ENCODE data around the gene TOLLIP.

Gene TOLLIP

DNA sequence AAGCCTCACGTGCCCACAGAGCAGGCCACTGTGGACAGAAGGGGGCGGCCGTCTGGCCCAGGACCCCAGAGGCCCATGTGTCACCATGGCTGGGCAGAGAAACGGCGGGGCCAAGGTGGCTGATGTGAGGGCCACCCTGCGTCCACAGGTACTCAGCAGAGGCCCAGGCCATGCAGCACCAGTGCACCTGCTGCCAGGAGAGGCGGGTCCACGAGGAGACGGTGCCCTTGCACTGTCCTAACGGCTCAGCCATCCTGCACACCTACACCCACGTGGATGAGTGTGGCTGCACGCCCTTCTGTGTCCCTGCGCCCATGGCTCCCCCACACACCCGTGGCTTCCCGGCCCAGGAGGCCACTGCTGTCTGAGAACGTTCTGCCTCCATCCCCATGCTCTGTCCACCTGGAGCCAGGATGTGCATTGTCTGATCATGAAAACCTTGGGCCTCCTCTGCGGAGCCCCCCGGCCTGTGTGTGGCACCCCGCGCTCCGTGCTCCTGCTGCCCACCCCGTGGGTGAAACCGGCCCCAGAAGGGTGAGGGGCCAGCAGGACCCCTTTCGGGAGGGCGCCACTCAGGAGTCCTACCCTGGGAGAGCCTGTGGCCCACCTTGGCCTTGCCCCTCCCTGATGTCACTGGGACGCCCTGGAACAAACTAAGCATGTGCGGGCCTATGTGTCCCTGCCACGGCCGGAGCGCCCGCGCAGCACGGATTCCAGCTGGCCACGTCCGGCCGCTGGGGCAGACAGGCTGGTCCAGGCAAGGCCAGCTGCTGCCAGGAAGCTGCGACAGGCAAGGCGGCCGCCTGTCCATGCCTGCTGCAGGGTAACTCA is 48.0 kb downstream of the TOLLIP start:
- DNase-seq (ENCODE audit: insufficient read length): no peak
- FAIRE-seq: no peak
- no peak for TF ChIP-seq POLR2A (IDR thresholded peaks at IDR 0.05; ENCODE audit: low read depth, low read length)
- TF ChIP-seq TAF1 (IDR thresholded peaks at IDR 0.05; ENCODE audit: borderline replicate concordance, low read depth, low read length): no peak
- no peak for TF ChIP-seq POLR2AphosphoS5 (IDR thresholded peaks at IDR 0.05; ENCODE audit: low read depth, low read length)

DNA sequence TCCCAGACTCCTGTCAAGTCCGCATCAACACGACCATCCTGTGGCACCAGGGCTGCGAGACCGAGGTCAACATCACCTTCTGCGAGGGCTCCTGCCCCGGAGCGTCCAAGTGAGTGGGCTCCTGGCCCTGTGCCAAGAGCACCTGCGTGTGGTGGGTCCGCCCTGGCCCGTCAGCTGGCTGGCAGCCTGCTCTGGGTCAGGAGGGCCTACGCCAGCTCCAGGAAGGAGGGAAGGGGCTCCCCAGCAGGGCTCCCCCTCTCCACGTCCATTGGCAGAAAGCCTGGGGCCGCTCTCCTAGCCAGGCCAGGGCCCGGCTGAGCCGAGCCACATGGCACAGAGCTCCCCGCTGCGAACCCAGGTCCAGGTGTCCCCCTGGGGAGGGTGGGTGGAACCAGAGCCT is 48.8 kb downstream of the TOLLIP start:
- DNase-seq (ENCODE audit: insufficient read length) (no peak), FAIRE-seq (no peak)
- TF ChIP-seq POLR2AphosphoS5 (IDR thresholded peaks at IDR 0.05; ENCODE audit: low read depth, low read length) (no peak), POLR2A (IDR thresholded peaks at IDR 0.05; ENCODE audit: low read depth, low read length) (no peak), TAF1 (IDR thresholded peaks at IDR 0.05; ENCODE audit: borderline replicate concordance, low read depth, low read length) (no peak)

- no peak for DNase-seq (ENCODE audit: insufficient read length)
- FAIRE-seq: no peak
- TF ChIP-seq POLR2AphosphoS5 (IDR thresholded peaks at IDR 0.05; ENCODE audit: low read depth, low read length): no peak
- no peak for TF ChIP-seq TAF1 (IDR thresholded peaks at IDR 0.05; ENCODE audit: borderline replicate concordance, low read depth, low read length)
- no peak for TF ChIP-seq POLR2A (IDR thresholded peaks at IDR 0.05; ENCODE audit: low read depth, low read length)
Measured at GRCh38 chr11:1260023-1260501, 49.4 kb downstream of the TOLLIP start.

DNA sequence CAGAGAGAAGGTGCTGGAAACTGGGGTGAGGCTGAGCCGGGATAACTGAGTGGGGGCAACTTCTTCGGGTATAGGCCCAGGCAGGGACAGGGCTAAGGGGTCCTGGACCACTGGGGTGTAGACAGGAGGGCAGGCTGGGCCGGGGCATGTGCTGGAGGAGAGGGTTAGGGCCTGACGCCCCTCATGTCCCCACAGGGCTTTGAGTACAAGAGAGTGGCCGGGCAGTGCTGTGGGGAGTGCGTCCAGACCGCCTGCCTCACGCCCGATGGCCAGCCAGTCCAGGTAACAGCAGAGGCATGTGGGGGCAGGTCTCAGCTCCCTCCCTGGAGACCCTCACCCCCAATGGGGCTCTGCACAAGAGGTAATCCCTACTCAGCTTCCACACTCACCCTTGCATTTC is 49.9 kb downstream of the TOLLIP start:
- DNase-seq (ENCODE audit: insufficient read length) (no peak), FAIRE-seq (no peak)
- TF ChIP-seq POLR2AphosphoS5 (IDR thresholded peaks at IDR 0.05; ENCODE audit: low read depth, low read length): no peak
- no peak for TF ChIP-seq POLR2A (IDR thresholded peaks at IDR 0.05; ENCODE audit: low read depth, low read length)
- no peak for TF ChIP-seq TAF1 (IDR thresholded peaks at IDR 0.05; ENCODE audit: borderline replicate concordance, low read depth, low read length)

- no peak for FAIRE-seq
- no peak for DNase-seq (ENCODE audit: insufficient read length)
- TF ChIP-seq POLR2AphosphoS5 (IDR thresholded peaks at IDR 0.05; ENCODE audit: low read depth, low read length) (no peak), TAF1 (IDR thresholded peaks at IDR 0.05; ENCODE audit: borderline replicate concordance, low read depth, low read length) (no peak), POLR2A (IDR thresholded peaks at IDR 0.05; ENCODE audit: low read depth, low read length) (no peak)
Measured at GRCh38 chr11:1259076-1259461, 50.4 kb downstream of the TOLLIP start.

- no peak for TF ChIP-seq POLR2AphosphoS5 (IDR thresholded peaks at IDR 0.05; ENCODE audit: low read depth, low read length)
- TF ChIP-seq TAF1 (IDR thresholded peaks at IDR 0.05; ENCODE audit: borderline replicate concordance, low read depth, low read length): no peak
- TF ChIP-seq POLR2A (IDR thresholded peaks at IDR 0.05; ENCODE audit: low read depth, low read length): no peak
- FAIRE-seq (no peak), DNase-seq (ENCODE audit: insufficient read length) (no peak)
Measured at GRCh38 chr11:1258401-1259075, 50.9 kb downstream of the TOLLIP start.

DNA sequence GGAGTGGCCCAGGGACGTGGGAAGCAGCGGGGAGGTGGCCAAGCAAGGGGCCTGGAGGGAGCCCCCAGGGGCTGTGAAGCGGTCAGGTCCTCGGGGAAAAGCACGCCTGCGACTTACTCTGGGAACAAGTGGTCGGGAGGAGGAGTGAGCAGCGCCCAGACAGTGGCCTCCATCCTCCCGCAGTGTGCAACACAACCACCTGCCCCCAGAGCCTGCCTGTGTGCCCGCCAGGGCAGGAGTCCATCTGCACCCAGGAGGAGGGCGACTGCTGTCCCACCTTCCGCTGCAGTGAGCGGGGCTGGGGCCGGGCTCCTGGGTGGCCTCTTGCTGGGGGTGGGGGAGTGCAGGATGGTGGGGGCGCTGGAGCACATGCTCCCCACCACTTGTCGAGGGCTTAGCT is 51.5 kb downstream of the TOLLIP start:
- TF ChIP-seq POLR2A (IDR thresholded peaks at IDR 0.05; ENCODE audit: low read depth, low read length) (no peak), POLR2AphosphoS5 (IDR thresholded peaks at IDR 0.05; ENCODE audit: low read depth, low read length) (no peak), TAF1 (IDR thresholded peaks at IDR 0.05; ENCODE audit: borderline replicate concordance, low read depth, low read length) (no peak)
- FAIRE-seq: no peak
- DNase-seq (ENCODE audit: insufficient read length): no peak

DNA sequence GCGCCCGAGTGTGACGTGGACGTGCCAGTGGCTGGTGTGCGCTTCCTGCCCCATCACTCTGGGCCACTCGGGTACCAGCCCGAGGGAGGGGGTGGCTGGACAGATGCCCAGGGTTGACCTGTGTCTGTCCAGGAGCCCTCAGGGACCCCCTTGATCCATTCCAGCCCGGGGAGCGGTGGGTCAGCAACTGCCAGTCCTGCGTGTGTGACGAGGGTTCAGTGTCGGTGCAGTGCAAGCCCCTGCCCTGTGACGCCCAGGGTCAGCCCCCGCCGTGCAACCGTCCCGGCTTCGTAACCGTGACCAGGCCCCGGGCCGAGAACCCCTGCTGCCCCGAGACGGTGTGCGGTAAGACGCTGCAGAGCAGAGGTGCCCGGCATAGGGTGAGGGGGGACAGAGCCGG is 52.1 kb downstream of the TOLLIP start:
- DNase-seq (ENCODE audit: insufficient read length) (no peak), FAIRE-seq (no peak)
- TF ChIP-seq POLR2AphosphoS5 (IDR thresholded peaks at IDR 0.05; ENCODE audit: low read depth, low read length): no peak
- TF ChIP-seq POLR2A (IDR thresholded peaks at IDR 0.05; ENCODE audit: low read depth, low read length): no peak
- no peak for TF ChIP-seq TAF1 (IDR thresholded peaks at IDR 0.05; ENCODE audit: borderline replicate concordance, low read depth, low read length)

- no peak for FAIRE-seq
- no peak for TF ChIP-seq POLR2AphosphoS5 (IDR thresholded peaks at IDR 0.05; ENCODE audit: low read depth, low read length)
- TF ChIP-seq POLR2A (IDR thresholded peaks at IDR 0.05; ENCODE audit: low read depth, low read length): no peak
- TF ChIP-seq TAF1 (IDR thresholded peaks at IDR 0.05; ENCODE audit: borderline replicate concordance, low read depth, low read length): no peak
- no peak for DNase-seq (ENCODE audit: insufficient read length)
Measured at GRCh38 chr11:1256257-1257045, 53.0 kb downstream of the TOLLIP start.

GRCh38 chr11:1255151-1255550 is 54.3 kb downstream of the TOLLIP start:
- DNase-seq (ENCODE audit: insufficient read length) (no peak), FAIRE-seq (no peak)
- no peak for TF ChIP-seq POLR2A (IDR thresholded peaks at IDR 0.05; ENCODE audit: low read depth, low read length)

DNA sequence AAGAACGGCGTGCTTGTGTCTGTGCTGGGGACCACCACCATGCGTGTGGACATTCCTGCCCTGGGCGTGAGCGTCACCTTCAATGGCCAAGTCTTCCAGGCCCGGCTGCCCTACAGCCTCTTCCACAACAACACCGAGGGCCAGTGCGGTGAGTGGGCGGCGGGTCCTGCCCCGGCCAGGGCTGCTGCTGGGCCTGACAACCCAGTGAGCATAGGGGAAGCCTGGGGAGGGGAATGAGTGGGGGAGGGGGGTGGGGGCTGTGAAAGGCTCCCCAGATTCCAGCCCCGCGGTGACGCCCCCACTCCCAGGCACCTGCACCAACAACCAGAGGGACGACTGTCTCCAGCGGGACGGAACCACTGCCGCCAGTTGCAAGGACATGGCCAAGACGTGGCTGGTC is 54.7 kb downstream of the TOLLIP start:
- DNase-seq (ENCODE audit: insufficient read length) (no peak), FAIRE-seq (no peak)
- TF ChIP-seq TAF1 (IDR thresholded peaks at IDR 0.05; ENCODE audit: borderline replicate concordance, low read depth, low read length): no peak
- no peak for TF ChIP-seq POLR2A (IDR thresholded peaks at IDR 0.05; ENCODE audit: low read depth, low read length)
- no peak for TF ChIP-seq POLR2AphosphoS5 (IDR thresholded peaks at IDR 0.05; ENCODE audit: low read depth, low read length)
